NCI-H2107 (cell line): ENCODE measurements around the gene DNAH11.

Experiments used
- DNase-seq: peaks from one replicate; lab custom pipeline; 2025; lab: John Stamatoyannopoulos, UW

DNAH11 gene

DNA sequence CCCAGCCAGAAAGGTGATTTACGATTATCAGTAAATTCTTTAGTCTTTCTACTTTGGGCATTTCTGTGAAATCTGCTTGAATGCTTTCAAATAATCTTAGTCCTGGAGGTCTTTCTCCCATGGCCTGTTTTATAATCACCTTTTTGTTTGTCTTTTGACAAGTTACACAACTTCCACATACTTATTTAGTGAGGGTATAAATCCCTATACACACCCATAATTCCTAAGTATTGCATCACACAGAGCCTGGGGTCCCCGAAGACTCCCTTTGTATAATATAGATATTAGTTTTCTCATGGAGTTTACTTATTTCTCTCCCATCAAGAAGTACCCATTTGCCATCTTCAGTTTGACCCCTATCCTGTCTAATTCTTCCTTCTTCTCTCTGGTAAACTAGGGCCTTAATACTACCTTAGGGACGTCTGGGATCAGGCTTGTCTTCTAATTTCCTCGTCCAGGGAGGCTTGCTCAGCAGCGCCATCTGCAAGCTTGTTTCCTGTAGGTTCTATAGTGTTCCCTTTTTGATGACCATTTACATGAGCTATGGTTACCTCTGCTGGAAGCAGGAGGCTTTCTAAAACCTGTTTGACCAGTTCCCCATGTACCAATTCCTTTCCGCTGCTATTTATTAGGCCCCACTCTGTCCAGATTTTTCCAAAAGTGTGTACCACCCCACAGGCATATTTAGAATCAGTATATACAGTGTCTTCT, 8.1 kb downstream of the DNAH11 start:
- DNase-seq: no peak

GRCh38 chr7:21562385-21562784, 19.5 kb downstream of the DNAH11 start:
- no peak for DNase-seq

- DNase-seq: no peak
These were observed 22.8 kb downstream of the DNAH11 start for GRCh38 chr7:21565614-21566013.

- DNase-seq: no peak
These were observed 23.3 kb downstream of the DNAH11 start for GRCh38 chr7:21566094-21566493.

GRCh38 chr7:21568762-21569161, 25.9 kb downstream of the DNAH11 start:
- DNase-seq: peak; percentile 12

DNA sequence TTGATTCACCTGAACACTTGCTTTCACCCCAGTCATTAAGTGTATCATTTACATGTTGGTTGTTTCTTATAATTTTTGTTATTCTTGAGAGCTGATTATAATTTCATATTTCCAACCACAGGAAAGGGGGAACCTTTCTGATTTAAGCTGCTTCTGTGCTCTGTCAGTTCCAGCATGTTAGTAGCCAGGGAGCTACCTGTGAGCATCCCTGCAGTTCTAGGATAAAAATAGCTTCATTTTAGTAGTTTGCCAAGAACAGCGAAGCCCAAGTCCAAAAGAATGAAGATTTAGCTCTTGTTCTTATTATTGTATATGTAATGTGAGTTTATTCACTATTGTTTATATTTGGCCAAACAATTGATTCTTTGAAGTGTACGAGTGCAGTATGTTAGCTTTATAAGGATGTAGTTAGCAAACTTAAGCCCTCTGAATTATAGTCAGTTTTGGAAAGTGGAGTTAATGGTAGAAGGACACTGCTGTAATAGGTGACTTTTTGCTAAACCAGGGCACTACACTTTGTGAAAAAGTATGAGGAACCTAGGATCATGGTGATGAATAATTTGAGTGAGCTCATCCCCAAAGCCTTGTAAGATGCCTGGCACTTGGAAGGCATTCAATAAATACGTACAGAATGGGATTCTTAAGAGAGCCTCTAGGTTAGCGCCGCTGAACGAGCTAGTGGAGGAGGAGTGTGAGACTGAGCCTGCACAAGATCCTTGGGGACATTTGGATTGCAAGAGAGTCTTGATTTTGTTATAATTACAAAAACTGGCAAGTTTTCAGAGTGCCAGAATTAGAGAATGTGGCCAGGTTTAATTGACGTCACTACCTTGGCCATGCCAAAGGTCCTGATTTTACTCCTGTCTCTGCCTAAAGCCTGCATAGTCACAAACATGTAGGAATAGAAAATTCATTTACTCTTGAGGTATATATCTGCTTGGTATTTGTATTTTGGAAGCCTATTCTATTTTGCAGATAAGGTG, 29.8 kb downstream of the DNAH11 start:
- no peak for DNase-seq

- DNase-seq: no peak
These were observed 36.7 kb downstream of the DNAH11 start for GRCh38 chr7:21579341-21580072.

GRCh38 chr7:21580073-21580521, 37.3 kb downstream of the DNAH11 start:
- DNase-seq: no peak

DNA sequence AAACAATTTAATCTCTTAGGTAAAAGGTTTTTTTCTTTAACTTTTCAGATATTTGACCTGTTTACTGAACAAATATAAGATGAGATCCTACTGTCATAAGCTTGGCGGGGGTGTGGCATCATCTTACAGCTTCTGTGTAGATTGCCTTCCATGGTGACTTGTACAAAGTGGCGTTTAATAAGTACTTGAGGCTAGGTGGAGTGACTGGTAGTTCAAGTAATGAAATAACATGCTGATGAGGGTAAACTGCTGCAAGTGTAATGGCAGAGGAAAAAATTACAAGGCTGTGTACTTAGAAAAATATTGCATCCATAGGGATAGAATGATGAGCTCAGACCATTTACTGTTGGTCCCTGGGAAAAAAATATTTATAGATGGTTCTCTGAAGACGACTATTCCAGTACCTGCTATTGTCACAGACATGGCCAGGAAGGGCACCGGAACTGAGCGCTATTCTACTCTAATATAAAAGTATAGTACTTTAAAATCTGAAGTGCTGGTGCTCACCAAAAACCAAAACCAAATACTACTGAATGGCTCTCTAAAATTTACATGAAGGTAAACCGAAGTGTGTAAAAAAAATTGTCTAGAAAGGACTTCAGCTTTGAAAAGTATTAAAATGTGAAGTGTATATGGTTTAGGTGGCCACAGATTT, 42.4 kb downstream of the DNAH11 start:
- DNase-seq: no peak

DNA sequence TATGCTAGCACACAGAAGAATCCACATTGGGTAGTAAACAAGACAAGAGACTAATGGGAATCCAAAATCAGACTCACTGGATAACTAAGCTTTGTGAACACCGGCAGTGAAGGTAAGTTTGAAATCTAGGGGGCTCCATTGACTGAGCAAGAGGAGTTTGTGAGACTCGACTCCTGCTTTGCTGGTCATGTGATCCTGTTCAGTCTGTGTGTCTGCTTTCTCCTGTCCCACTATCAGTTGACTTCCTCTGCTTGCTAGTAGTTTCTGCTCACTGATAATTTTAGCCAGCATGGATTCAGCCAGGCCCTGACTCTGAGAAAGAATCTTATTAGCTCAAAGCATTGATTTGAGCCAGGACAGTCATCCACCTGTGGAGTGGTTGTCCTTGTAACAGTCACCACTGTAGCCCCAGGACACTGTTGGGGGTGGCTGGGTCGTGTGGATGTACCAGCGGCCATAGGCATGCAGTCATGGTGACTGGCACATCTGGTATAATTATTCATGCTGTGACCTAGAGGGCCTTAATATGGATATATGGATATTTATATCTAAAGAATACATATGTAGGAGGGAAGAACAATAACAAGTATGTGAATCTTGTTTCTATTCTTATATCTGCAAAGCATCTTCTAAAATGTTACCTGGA, 44.4 kb downstream of the DNAH11 start:
- DNase-seq: no peak

DNA sequence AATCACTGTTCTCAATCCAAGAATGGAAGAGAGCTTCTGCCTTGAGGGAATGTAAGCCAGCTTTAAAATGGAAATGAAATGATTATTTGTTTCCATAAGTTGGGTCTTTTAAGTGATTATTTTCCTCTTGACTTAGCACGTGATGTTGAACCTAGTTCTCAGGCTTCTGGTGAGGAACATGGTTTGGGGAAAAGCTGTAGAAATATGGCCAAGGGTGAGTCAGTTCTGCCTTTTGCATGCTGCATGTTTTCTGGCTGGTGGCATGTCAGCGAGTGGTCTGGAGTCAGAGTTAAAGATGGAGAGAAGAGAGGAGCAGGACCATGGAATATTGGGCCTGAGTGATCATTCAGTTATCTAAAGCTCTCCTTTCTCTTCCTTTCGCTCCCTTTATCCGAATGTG, 54.0 kb downstream of the DNAH11 start:
- DNase-seq: no peak

DNA sequence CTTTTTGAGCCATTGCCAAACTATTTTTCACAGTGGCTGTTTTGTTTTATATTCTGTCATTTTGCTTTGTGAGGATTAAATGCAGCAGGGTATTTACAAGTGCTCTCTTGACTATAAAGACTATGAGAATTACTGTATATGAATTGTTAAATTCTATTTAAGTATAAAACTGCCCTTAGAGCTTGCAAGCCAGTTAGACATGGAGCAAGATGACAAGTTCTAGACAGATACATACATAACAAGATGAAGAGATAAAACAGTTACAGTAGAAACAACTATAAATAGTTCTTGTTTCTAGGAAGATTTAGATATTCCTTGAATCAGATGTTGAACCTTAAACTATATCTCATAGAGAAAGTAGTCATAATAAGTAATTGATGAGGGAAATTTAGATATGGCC, 60.6 kb downstream of the DNAH11 start:
- no peak for DNase-seq

DNA sequence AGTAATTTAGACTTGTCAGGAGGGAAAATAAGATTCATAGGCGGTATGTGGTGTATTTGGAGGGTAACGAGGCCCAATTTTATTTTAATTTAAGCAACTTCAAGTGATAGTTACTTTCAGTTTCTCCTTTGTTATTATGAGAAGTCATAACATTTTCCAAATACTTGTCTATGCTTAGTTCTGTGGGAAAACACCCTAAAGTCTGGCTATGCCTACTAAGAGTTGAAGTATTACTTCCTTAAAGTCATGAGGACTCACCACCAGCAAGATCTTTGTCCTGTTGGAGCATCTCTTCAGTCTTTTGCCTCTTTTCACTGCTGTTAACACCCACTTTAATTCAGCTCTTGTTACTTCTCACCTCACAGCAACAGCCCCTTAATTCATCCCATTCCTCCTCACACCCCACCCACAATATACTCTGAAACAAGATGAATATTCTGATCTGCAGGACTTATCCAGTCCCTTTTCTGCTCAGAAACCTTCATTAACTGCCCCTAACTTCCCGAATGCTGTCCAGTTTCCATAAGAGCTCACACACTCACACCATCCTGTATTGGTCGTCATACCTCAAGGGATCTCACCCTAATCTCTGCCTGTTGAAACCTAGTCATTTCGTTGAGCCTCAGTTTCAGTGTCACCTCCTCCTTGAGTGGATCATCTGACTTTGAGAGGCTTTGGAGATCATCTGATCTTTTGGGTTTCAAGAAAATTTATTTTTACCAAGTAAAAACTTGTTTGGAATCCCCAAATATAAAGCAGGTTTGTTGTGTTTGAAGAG, 61.3 kb downstream of the DNAH11 start:
- DNase-seq: no peak

DNA sequence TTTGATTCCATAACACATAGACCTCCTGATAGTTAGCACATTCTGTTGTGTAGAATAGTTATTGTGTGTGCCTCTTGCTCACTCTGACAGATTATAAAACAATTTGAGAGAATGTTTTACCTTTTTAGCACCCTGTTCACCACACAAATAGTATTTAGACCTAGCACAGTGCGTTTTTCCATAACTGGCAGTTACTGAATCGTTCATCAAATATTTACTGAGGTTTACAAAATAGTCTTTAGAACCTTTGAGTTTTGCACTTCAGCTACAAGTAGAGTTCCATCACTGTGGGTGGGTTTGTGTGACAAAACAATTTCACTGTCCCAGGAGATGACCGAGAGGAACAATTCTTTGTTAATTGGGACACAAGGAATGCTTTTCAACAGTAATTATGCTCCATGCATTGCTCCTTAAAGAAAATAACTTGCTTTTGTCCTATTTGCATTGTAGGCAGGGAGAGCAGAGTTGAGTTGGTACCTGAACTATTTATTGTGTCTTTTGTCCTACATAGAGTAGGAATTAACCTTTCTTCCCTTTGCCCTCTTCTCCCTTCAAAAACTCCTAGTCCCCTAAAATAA, 62.3 kb downstream of the DNAH11 start:
- DNase-seq: no peak

DNA sequence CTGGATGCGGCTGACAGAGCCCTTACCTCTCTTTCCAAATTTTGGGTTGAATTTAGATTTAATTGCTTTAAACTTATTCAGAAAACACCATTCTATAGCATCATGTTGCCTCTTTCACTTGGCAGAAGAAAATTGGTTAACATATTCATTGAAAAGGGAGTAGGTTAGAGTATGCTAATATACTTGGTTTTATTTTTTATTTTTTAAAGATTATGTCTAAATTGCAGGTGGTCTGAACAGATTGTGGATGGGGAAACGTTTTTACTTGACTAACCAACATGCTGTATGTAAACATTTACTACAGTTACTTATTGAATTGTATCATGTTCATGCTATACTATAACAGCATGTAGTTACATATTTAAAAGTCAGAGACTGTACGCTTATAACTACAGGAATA, 65.6 kb downstream of the DNAH11 start:
- DNase-seq: no peak

DNA sequence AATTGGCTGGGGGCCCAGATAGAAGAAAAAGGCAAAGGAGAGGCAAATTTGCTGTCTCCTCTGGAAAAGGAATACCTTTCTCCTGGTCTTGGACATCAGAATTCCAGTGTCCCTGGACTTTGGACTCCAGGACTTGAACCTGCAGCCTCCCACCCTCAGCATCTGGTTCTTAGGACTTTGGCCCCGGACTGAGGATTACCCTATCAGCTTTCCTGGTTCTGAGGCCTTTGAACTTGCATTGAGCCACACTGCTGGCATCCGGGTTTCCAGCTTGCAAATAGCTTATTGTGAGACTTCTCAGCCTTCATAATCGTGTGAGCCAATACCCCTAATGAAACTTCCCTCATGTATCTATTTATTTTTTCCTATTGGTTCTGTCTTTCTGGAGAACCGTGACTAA, 68.3 kb downstream of the DNAH11 start:
- DNase-seq: no peak

- no peak for DNase-seq
These were observed 73.3 kb downstream of the DNAH11 start for GRCh38 chr7:21616091-21616490.

GRCh38 chr7:21616796-21617436, 74.1 kb downstream of the DNAH11 start:
- no peak for DNase-seq

DNA sequence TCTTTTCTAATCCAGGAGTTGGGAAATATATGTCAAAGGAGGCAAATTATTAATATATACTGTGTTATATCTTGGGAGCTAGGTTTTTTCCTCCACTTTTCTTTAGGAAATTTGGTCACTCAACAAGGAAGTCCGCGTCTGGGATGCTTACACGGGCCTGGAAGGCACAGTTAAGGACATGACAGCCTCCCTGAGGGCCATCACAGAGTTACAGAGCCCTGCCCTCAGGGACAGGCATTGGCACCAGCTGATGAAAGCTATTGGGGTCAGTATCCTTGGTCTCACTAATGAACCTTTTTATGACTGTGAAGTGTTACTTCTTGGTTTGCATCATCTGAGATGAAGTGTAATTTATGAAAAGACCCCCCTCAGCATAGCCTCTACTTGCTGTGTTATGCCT, 74.7 kb downstream of the DNAH11 start:
- no peak for DNase-seq

DNA sequence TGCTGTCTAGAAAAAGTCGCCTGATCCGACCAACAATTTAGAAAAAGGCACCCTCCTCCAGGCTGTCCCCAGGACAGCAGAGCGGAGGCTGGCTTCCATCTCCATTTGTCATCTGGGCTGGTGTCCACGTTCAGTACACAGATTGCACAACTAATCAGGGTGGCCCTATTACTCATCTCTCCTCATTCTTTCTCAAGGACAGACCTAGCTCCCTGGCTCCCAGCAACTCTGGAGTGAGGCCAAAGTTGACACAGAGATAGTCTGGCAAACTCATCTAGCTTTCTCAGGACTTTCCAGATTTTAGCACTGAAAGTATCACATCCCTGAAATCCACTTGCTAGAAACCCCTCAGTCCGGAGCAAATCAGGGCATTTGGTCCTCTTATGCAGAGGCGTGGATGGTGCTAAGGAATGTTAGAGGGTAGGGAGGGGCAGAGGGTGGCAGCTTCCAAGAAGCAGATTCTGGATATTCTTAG, 75.1 kb downstream of the DNAH11 start:
- no peak for DNase-seq
